CD14-positive monocyte (primary cell): ENCODE data around the gene ZNF827. TPM values are rescaled to one million over a fixed set of nuclear protein-coding genes. Genes with fewer than 3 reads are reported as not detected.
"Not testable (repeated sequence)": the region's sequence is repeated elsewhere in the genome, so short reads cannot be mapped to it uniquely, and the experiment has no call there.

Source experiments
- DNase-seq, 3 donors: peaks; one replicate each; pipeline ENCODE4 v3.0.0-alpha.2; 2011 to 2022
- H2AFZ ChIP-seq: 2 replicates; pipeline ENCODE4 v1.6.0; 2012; ENCODE audit warnings: mild to moderate bottlenecking, low read depth, low read length, inconsistent platforms; ENCODE audit not compliant: insufficient read depth, poor library complexity, severe bottlenecking
- H3K27ac ChIP-seq, 2 donors: 1 replicate in 1 of 2; 2 replicates in 1 of 2; pipeline ENCODE4 v1.5.1; 2012 to 2013; ENCODE audit warnings: low read length in 2 of 2, control low read depth in 1 of 2, inconsistent platforms in 1 of 2, low read depth in 1 of 2, mild to moderate bottlenecking in 1 of 2
- H3K27me3 ChIP-seq, 2 donors: one replicate each; pipeline versions ENCODE4 v1.6.0 to v1.6.1; 2011 to 2013; ENCODE audit warnings: low read length in 2 of 2; ENCODE audit not compliant: control insufficient read depth in 2 of 2, insufficient read depth in 2 of 2
- H3K36me3 ChIP-seq, 2 donors: replicated peaks in 1 of 2; 1 replicate in 1 of 2; 2 replicates in 1 of 2; pipeline versions ENCODE4 v1.5.1 to v1.6.1; 2012 to 2013; ENCODE audit warnings: low read length in 2 of 2, control low read depth in 1 of 2, inconsistent platforms in 1 of 2, mild to moderate bottlenecking in 1 of 2; ENCODE audit not compliant: insufficient read depth in 2 of 2, control insufficient read depth in 1 of 2
- H3K4me1 ChIP-seq, 2 donors: 1 replicate in 1 of 2; 2 replicates in 1 of 2; pipeline versions ENCODE4 v1.5.1 to v1.6.1; 2012 to 2013; ENCODE audit warnings: low read length in 2 of 2, control low read depth in 1 of 2, inconsistent platforms in 1 of 2, mild to moderate bottlenecking in 1 of 2, moderate library complexity in 1 of 2; ENCODE audit not compliant: insufficient read depth in 2 of 2, control insufficient read depth in 1 of 2
- H3K4me2 ChIP-seq: replicated peaks from 2 replicates; pipeline ENCODE3; 2012; ENCODE audit warnings: low read length, moderate library complexity, mild to moderate bottlenecking; ENCODE audit not compliant: poor library complexity, severe bottlenecking; ENCODE audit errors: extremely low read depth
- H3K4me3 ChIP-seq, 3 experiments: fragments of 200-600 bp in 1 of 3; sonication (generic) in 1 of 3; replicated peaks in 1 of 3; 1 replicate in 2 of 3; 2 replicates in 1 of 3; pipeline ENCODE4 v1.5.1; 2011 to 2013; ENCODE audit warnings: low read length in 3 of 3, mild to moderate bottlenecking in 3 of 3, control low read depth in 2 of 3, low read depth in 2 of 3, inconsistent platforms in 1 of 3, moderate library complexity in 1 of 3
- H3K79me2 ChIP-seq: 2 replicates; pipeline ENCODE4 v1.6.0; 2012; ENCODE audit warnings: mild to moderate bottlenecking, control low read depth, inconsistent platforms, low read length, moderate library complexity; ENCODE audit not compliant: insufficient read depth
- H3K9ac ChIP-seq: 2 replicates; pipeline ENCODE4 v1.6.0; 2017; ENCODE audit warnings: low read length, mild to moderate bottlenecking; ENCODE audit not compliant: insufficient read depth, poor library complexity, severe bottlenecking
- H3K9me3 ChIP-seq, 2 donors: replicated peaks in 1 of 2; 1 replicate in 1 of 2; 2 replicates in 1 of 2; pipeline versions ENCODE4 v1.5.1 to v1.6.1; 2012 to 2013; ENCODE audit warnings: low read length in 2 of 2, control low read depth in 1 of 2; ENCODE audit not compliant: control insufficient read depth in 1 of 2, insufficient read depth in 1 of 2
- H4K20me1 ChIP-seq: 2 replicates; pipeline ENCODE4 v1.6.0; 2012; ENCODE audit warnings: mild to moderate bottlenecking, low read length, control low read depth, moderate library complexity; ENCODE audit not compliant: insufficient read depth
- H3K27ac Mint-ChIP-seq, 7 donors: one replicate each; pipeline ENCODE4 v1.8.0; 2020; ENCODE audit warnings: mild to moderate bottlenecking in 7 of 7, mixed read lengths in 7 of 7, moderate library complexity in 6 of 7, inconsistent platforms in 2 of 7
- H3K27me3 Mint-ChIP-seq, 3 donors: one replicate each; pipeline ENCODE4 v1.8.0; 2021 to 2022; ENCODE audit warnings: low read depth in 3 of 3, mild to moderate bottlenecking in 3 of 3, mixed read lengths in 3 of 3, moderate library complexity in 3 of 3, inconsistent platforms in 1 of 3
- H3K36me3 Mint-ChIP-seq, 2 donors: one replicate each; pipeline ENCODE4 v1.8.0; 2020; ENCODE audit warnings: mixed read lengths in 2 of 2, inconsistent platforms in 1 of 2, mild to moderate bottlenecking in 1 of 2
- H3K4me1 Mint-ChIP-seq: one replicate; pipeline ENCODE4 v1.8.0; 2020; ENCODE audit warnings: mild to moderate bottlenecking, mixed read lengths
- H3K4me3 Mint-ChIP-seq, 2 donors: one replicate each; pipeline ENCODE4 v1.8.0; 2020; ENCODE audit warnings: mild to moderate bottlenecking in 2 of 2, mixed read lengths in 2 of 2, moderate library complexity in 1 of 2
- H3K9me3 Mint-ChIP-seq, 7 donors: one replicate each; pipeline ENCODE4 v1.8.0; 2020 to 2022; ENCODE audit warnings: mixed read lengths in 7 of 7, mild to moderate bottlenecking in 6 of 7, moderate library complexity in 6 of 7, inconsistent platforms in 2 of 7
- WGBS: methylation state at CpG from one replicate; pipeline ENCODE4 v1.1.5; 2013; ENCODE audit warnings: missing lambda C conversion rate; ENCODE audit not compliant: insufficient coverage; 5-methylcytosine and 5-hydroxymethylcytosine counted together
- intact Hi-C, 2 donors: fragments of 100-400 bp; cut with micrococcal nuclease; formaldehyde crosslinking; loops; one replicate each; pipeline versions ENCODE4 v1.15.0 to v1.15.1; 2023
- polyA plus RNA-seq, 3 donors: library from polyadenylated mRNA; depleted of rRNA in 1 of 3; unstranded in 2 of 3; stranded (reverse) in 1 of 3; fragments of 300-500 nt in 2 of 3; fragments of >200 nt in 1 of 3; fragmentation: Illumina TruSeq in 2 of 3; gene quantifications; 1 replicate in 2 of 3; 2 replicates in 1 of 3; pipeline ENCODE4 v1.2.3, GENCODE V29; 2012 to 2021
- TF ChIP-seq, protein P1 (sequence below): fragments of 200-600 bp; IDR thresholded peaks from one replicate; pipeline ENCODE4 v1.8.0; 2022; ENCODE audit warnings: antibody characterized with exemption, mild to moderate bottlenecking

The ZNF827 gene
- polyA plus RNA-seq, 3 donors: 0.04 TPM; not detected in 2

- Histone ChIP-seq H3K9ac (no peak overlapping the region), H3K79me2 (no peaks in the 10 kb centered on the region), H4K20me1 (no peaks in the 10 kb centered on the region), H3K4me1 (peaks cover 16 to 19% of the 10 kb centered on the region in 2 donors), H3K27me3 (no peaks in the 10 kb centered on the region), H3K4me3 (no peak overlapping the region), H3K36me3 (no peaks in the 10 kb centered on the region), H3K4me2 (no peak overlapping the region), H3K27ac (no peak overlapping the region), H3K9me3 (no peaks in the 10 kb centered on the region), H2AFZ (no peak overlapping the region)
- no peak for DNase-seq
- H3K4me1 Mint-ChIP-seq: peaks cover 39% of the 10 kb centered on the region
- 96% methylated on average over 8 of the region's 10 CpGs for WGBS
- TF ChIP-seq, protein P1, sequence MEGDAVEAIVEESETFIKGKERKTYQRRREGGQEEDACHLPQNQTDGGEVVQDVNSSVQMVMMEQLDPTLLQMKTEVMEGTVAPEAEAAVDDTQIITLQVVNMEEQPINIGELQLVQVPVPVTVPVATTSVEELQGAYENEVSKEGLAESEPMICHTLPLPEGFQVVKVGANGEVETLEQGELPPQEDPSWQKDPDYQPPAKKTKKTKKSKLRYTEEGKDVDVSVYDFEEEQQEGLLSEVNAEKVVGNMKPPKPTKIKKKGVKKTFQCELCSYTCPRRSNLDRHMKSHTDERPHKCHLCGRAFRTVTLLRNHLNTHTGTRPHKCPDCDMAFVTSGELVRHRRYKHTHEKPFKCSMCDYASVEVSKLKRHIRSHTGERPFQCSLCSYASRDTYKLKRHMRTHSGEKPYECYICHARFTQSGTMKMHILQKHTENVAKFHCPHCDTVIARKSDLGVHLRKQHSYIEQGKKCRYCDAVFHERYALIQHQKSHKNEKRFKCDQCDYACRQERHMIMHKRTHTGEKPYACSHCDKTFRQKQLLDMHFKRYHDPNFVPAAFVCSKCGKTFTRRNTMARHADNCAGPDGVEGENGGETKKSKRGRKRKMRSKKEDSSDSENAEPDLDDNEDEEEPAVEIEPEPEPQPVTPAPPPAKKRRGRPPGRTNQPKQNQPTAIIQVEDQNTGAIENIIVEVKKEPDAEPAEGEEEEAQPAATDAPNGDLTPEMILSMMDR: no peak
- peaks cover 0 to under 1% (median 0%) of the 10 kb centered on the region in 7 donors for H3K9me3 Mint-ChIP-seq
- no peak overlapping the region for H3K4me3 Mint-ChIP-seq
- no peak overlapping the region for H3K27ac Mint-ChIP-seq
- intact Hi-C loops: no loop called here
- no peaks in the 10 kb centered on the region for H3K36me3 Mint-ChIP-seq
- peaks cover 0 to 1% (median 0%) of the 10 kb centered on the region in 3 donors for H3K27me3 Mint-ChIP-seq
Measured at GRCh38 chr4:145839151-145839550, 99.5 kb downstream of the ZNF827 start.

GRCh38 chr4:145832384-145832783, 106.2 kb downstream of the ZNF827 start:
- peaks cover 23% of the 10 kb centered on the region for H3K4me1 Mint-ChIP-seq
- WGBS: no CpG with 5 or more reads among the region's 4 CpGs
- intact Hi-C loops: not testable (repeated sequence)

More at GRCh38 chr4:145832384-145832783, 106.2 kb downstream of the ZNF827 start:
- not testable (repeated sequence) for H3K4me3 ChIP-seq, H3K27ac Mint-ChIP-seq, H3K79me2 ChIP-seq, H3K27me3 Mint-ChIP-seq, H3K27ac ChIP-seq, H4K20me1 ChIP-seq, H3K4me3 Mint-ChIP-seq, DNase-seq, H3K9me3 ChIP-seq, H3K4me2 ChIP-seq, H3K36me3 ChIP-seq, H3K9me3 Mint-ChIP-seq, H3K9ac ChIP-seq, H3K36me3 Mint-ChIP-seq, H3K27me3 ChIP-seq, H2AFZ ChIP-seq
- H3K4me1 ChIP-seq: peaks cover 6 to 17% of the 10 kb centered on the region in 2 donors
